ENCODE results near the gene HPS5. TPM values are rescaled to one million over a fixed set of nuclear protein-coding genes. Genes with fewer than 3 reads are reported as not detected.

HPS5 gene
- total RNA-seq, 2 experiments from 2014 or later, result 16.0 to 17.2 TPM

DNA sequence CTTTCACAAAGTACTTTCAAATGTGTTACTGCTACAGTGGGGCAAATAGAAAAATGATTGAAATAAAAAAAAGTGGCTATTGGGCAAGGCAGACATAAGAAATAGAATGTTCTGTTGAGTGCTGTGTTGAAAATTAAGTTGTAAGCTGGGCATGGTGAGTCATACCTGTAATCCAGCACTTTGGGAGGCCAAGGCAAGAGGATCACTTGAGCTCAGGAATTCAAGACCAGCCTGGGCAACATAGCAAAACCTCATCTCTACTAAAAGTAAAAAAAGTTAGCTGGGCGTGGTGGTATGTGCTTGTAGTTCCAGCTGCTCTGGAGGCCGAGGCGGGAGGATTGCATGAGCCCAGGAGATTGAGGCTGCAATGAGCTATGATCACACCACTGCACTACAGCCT is 45.5 kb upstream of the HPS5 start:
- Mint-ChIP-seq H3K27me3 (no peaks in the 10 kb centered on the region), H3K36me3 (ENCODE audit: low read depth) (peaks cover 29% of the 10 kb centered on the region), H3K4me3 (no peak overlapping the region), H3K27ac (peak overlapping the region; percentile 28), H3K4me1 (ENCODE audit: low read depth) (peaks cover 2% of the 10 kb centered on the region), H3K9me3 (no peaks in the 10 kb centered on the region)
- intact Hi-C loops (cut with micrococcal nuclease), result no loop called here
- POLR2A ChIA-PET, result interaction anchor here (1.1 to 1.5 kb wide), 4 partner anchors 9 to 33 kb away, joined by 3 to 4 read pairs (median 4); partner anchors contain the start of gene LDHA
- CTCF ChIA-PET, result no interaction called here
- ATAC-seq, result no peak
- no peak for DNase-seq
- TF ChIP-seq, protein P1, sequence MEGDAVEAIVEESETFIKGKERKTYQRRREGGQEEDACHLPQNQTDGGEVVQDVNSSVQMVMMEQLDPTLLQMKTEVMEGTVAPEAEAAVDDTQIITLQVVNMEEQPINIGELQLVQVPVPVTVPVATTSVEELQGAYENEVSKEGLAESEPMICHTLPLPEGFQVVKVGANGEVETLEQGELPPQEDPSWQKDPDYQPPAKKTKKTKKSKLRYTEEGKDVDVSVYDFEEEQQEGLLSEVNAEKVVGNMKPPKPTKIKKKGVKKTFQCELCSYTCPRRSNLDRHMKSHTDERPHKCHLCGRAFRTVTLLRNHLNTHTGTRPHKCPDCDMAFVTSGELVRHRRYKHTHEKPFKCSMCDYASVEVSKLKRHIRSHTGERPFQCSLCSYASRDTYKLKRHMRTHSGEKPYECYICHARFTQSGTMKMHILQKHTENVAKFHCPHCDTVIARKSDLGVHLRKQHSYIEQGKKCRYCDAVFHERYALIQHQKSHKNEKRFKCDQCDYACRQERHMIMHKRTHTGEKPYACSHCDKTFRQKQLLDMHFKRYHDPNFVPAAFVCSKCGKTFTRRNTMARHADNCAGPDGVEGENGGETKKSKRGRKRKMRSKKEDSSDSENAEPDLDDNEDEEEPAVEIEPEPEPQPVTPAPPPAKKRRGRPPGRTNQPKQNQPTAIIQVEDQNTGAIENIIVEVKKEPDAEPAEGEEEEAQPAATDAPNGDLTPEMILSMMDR (IDR thresholded peaks at IDR 0.05), result no peak

GRCh38 chr11:18366286-18366685 is 44.3 kb upstream of the HPS5 start:
- intact Hi-C loops (cut with micrococcal nuclease), result no loop called here
- Mint-ChIP-seq H3K27me3 (no peaks in the 10 kb centered on the region), H3K27ac (no peak overlapping the region), H3K4me1 (ENCODE audit: low read depth) (peaks cover 2% of the 10 kb centered on the region), H3K4me3 (no peak overlapping the region), H3K36me3 (ENCODE audit: low read depth) (peaks cover 31% of the 10 kb centered on the region), H3K9me3 (no peaks in the 10 kb centered on the region)
- ChIA-PET POLR2A (interaction anchor here (0.6 to 0.7 kb wide), 2 partner anchors 44 to 227 kb away, joined by 3 to 4 read pairs; partner anchors contain the start of genes GTF2H1 and HPS5), CTCF (no interaction called here)
- ATAC-seq, result no peak
- TF ChIP-seq, protein P1 (IDR thresholded peaks at IDR 0.05), result no peak
- DNase-seq, result no peak

DNA sequence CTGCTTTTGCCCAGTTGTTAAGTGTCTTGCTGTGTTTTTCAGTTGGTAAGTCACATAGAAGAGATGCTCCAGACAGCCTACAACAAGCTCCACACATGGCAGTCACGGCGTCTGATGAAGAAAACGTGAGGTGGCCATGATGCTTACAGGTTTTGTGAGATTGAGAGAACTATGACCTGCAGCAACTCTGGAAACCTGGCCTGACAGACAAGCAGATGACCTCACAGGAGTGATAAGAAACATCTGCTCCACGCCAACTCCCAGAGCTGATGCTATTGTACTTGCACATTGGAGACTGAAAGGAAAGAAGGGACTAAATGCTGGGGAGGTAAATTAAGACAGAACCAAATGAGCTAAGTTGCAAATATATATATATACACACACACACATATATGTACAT is 43.8 kb upstream of the HPS5 start:
- Mint-ChIP-seq H3K4me3 (no peak overlapping the region), H3K9me3 (no peaks in the 10 kb centered on the region), H3K27ac (peak overlapping the region; percentile 66), H3K27me3 (no peaks in the 10 kb centered on the region), H3K36me3 (ENCODE audit: low read depth) (peaks cover 33% of the 10 kb centered on the region), H3K4me1 (ENCODE audit: low read depth) (peaks cover 2% of the 10 kb centered on the region)
- DNase-seq, result no peak
- ChIA-PET POLR2A (interaction anchor here (0.6 to 0.7 kb wide), 3 partner anchors 29 to 227 kb away, joined by 3 to 4 read pairs (median 3); partner anchors contain the start of genes GTF2H1, HPS5 and LDHA), CTCF (no interaction called here)
- no peak for ATAC-seq
- intact Hi-C loops (cut with micrococcal nuclease), result no loop called here
- TF ChIP-seq, protein P1 (IDR thresholded peaks at IDR 0.05), result no peak

- TF ChIP-seq, protein P1 (IDR thresholded peaks at IDR 0.05), result no peak
- peaks cover 33% of the 10 kb centered on the region for H3K36me3 Mint-ChIP-seq (ENCODE audit: low read depth)
- H3K4me1 Mint-ChIP-seq (ENCODE audit: low read depth), result peaks cover 2% of the 10 kb centered on the region
- H3K4me3 Mint-ChIP-seq, result no peak overlapping the region
- CTCF ChIA-PET, result interaction anchor here (0.8 kb wide), 1 partner anchor 9 kb away, joined by 3 read pairs; no protein-coding TSS in a partner anchor
- DNase-seq (no peak), ATAC-seq (no peak)
- no peaks in the 10 kb centered on the region for H3K27me3 Mint-ChIP-seq
- intact Hi-C loops (cut with micrococcal nuclease), result no loop called here
- POLR2A ChIA-PET, result interaction anchor here (1.3 kb wide), 1 partner anchor 31 kb away, joined by 4 read pairs; no protein-coding TSS in a partner anchor
- no peaks in the 10 kb centered on the region for H3K9me3 Mint-ChIP-seq
- H3K27ac Mint-ChIP-seq, result no peak overlapping the region
Measured at GRCh38 chr11:18364495-18365073, 42.6 kb upstream of the HPS5 start.

DNA sequence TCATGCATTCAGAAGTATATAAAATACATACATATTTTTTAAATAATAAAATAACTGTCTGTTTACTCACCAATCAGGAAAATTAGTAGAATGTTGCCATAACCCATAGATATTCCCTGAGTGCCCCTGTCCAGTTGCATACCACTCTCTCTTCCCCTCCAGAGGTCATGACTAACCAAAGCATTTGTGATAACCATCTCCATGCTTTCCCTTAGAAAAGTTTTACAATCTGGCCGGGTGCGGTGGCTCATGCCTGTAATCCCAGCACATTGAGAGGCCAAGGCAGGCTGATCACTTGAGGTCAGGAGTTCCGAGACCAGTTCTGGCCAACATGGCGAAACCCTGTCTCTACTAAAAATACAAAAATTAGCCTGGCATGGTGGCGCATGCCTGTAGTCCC is 39.2 kb upstream of the HPS5 start:
- Mint-ChIP-seq H3K4me1 (ENCODE audit: low read depth) (no peaks in the 10 kb centered on the region), H3K36me3 (ENCODE audit: low read depth) (peaks cover 43% of the 10 kb centered on the region), H3K4me3 (no peak overlapping the region), H3K27me3 (no peaks in the 10 kb centered on the region), H3K9me3 (no peaks in the 10 kb centered on the region), H3K27ac (no peak overlapping the region)
- DNase-seq (no peak), ATAC-seq (no peak)
- POLR2A ChIA-PET, result interaction anchor here (2.0 kb wide), 1 partner anchor 34 kb away, joined by 5 read pairs; the partner anchor contains the start of gene LDHA
- TF ChIP-seq, protein P1 (IDR thresholded peaks at IDR 0.05), result no peak
- intact Hi-C loops (cut with micrococcal nuclease), result no loop called here
- CTCF ChIA-PET, result interaction anchor here (1.5 kb wide), 1 partner anchor 13 kb away, joined by 3 read pairs; no protein-coding TSS in a partner anchor

Data from activated CD8-positive, alpha-beta T cell treated with anti-CD3 and anti-CD28 coated beads for 36 hours (primary cell).